Pons (tissue), 1 donor: ENCODE results near the gene RBL2.
A peak's percentile ranks its signal among the peaks of the same experiment; 100 is the strongest.

Source experiments
- DNase-seq: peaks from one replicate; pipeline ENCODE4 v3.0.0-alpha.2; 2016; ENCODE audit warnings: low spot score

The RBL2 gene

GRCh38 chr16:53456625-53457024 is 22.4 kb downstream of the RBL2 start:
- DNase-seq: no peak

GRCh38 chr16:53457670-53458069 is 23.4 kb downstream of the RBL2 start:
- DNase-seq: no peak

GRCh38 chr16:53458635-53459034 is 24.4 kb downstream of the RBL2 start:
- DNase-seq: no peak

- DNase-seq: no peak
Observed at GRCh38 chr16:53465606-53466280, 31.5 kb downstream of the RBL2 start.

GRCh38 chr16:53476867-53477266 is 42.6 kb downstream of the RBL2 start:
- no peak for DNase-seq

- no peak for DNase-seq
Observed at GRCh38 chr16:53478965-53479364, 44.7 kb downstream of the RBL2 start.

- no peak for DNase-seq
Observed at GRCh38 chr16:53480394-53480793, 46.1 kb downstream of the RBL2 start.

GRCh38 chr16:53482123-53482522 is 47.9 kb downstream of the RBL2 start:
- no peak for DNase-seq

GRCh38 chr16:53484542-53484941 is 50.3 kb downstream of the RBL2 start:
- DNase-seq: no peak

GRCh38 chr16:53486230-53486629 is 52.0 kb downstream of the RBL2 start:
- no peak for DNase-seq

- DNase-seq: no peak
Observed at GRCh38 chr16:53489755-53490154, 55.5 kb downstream of the RBL2 start.

- no peak for DNase-seq
Observed at GRCh38 chr16:53492503-53492902, 58.2 kb downstream of the RBL2 start.

- no peak for DNase-seq
Observed at GRCh38 chr16:53494636-53495035, 60.4 kb downstream of the RBL2 start.

GRCh38 chr16:53495325-53495724 is 61.1 kb downstream of the RBL2 start:
- DNase-seq: no peak

GRCh38 chr16:53498984-53499383 is 64.7 kb downstream of the RBL2 start:
- DNase-seq: no peak

GRCh38 chr16:53501216-53501859 is 67.1 kb downstream of the RBL2 start:
- no peak for DNase-seq

- no peak for DNase-seq
Observed at GRCh38 chr16:53502331-53503269, 68.3 kb downstream of the RBL2 start, which contains the start of gene AKTIP. TSS of gene AKTIP (minus strand) at chr16:53503209. CDS start at chr16:53500259, 2,950 bp downstream.

GRCh38 chr16:53503270-53503923 is 69.1 kb downstream of the RBL2 start:
- peak; percentile 100 for DNase-seq

- DNase-seq: peak; percentile 66
Observed at GRCh38 chr16:53503991-53504663, 69.9 kb downstream of the RBL2 start.

- DNase-seq: no peak
Observed at GRCh38 chr16:53504665-53505064, 70.4 kb downstream of the RBL2 start.

GRCh38 chr16:53506254-53506653 is 72.0 kb downstream of the RBL2 start:
- DNase-seq: no peak
